HepG2 (cell line): ENCODE measurements around the gene ZNF3. TPM values are rescaled to one million over a fixed set of nuclear protein-coding genes. Genes with fewer than 3 reads are reported as not detected.

Experiments
- CC2D1A ChIP-seq: sonication (generic); formaldehyde crosslinking; IDR thresholded peaks from 2 replicates; pipeline ENCODE4 v1.8.1; 2023; ENCODE audit warnings: mild to moderate bottlenecking, missing genetic modification reagents
- CENPT ChIP-seq: sonication (generic); formaldehyde crosslinking; IDR thresholded peaks from 2 replicates; pipeline ENCODE4 v1.8.0; 2022; ENCODE audit warnings: low read depth, mild to moderate bottlenecking, moderate library complexity, missing genetic modification reagents
- E2F1 ChIP-seq: sonication (generic); formaldehyde crosslinking; IDR thresholded peaks from 2 replicates; pipeline ENCODE4 v1.5.0; 2020; ENCODE audit warnings: missing genetic modification reagents
- GRHL1 ChIP-seq: sonication (generic); formaldehyde crosslinking; conservative IDR thresholded peaks from 2 replicates; pipeline ENCODE4 v1.8.0; 2022; ENCODE audit warnings: missing genetic modification reagents
- JUN ChIP-seq: sonication (generic); formaldehyde crosslinking; IDR thresholded peaks from 2 replicates; pipeline ENCODE4 v1.4.0; 2020; ENCODE audit warnings: mild to moderate bottlenecking, missing genetic modification reagents
- REPIN1 ChIP-seq: sonication (generic); formaldehyde crosslinking; IDR thresholded peaks from 2 replicates; pipeline ENCODE4 v1.8.0; 2022; ENCODE audit warnings: missing genetic modification reagents, low read depth, mild to moderate bottlenecking, borderline replicate concordance
- SP2 ChIP-seq: sonication (generic); formaldehyde crosslinking; IDR thresholded peaks from 2 replicates; pipeline ENCODE4 v1.5.1; 2020; ENCODE audit warnings: mild to moderate bottlenecking, missing genetic modification reagents
- TAF1 ChIP-seq: sonication (generic); formaldehyde crosslinking; IDR thresholded peaks from 2 replicates; pipeline ENCODE4 v1.4.0; 2020; ENCODE audit warnings: missing genetic modification reagents
- TBX2 ChIP-seq: sonication (generic); formaldehyde crosslinking; IDR thresholded peaks from 2 replicates; pipeline ENCODE4 v1.5.0; 2020; ENCODE audit warnings: missing genetic modification reagents, mild to moderate bottlenecking, borderline replicate concordance
- ZBTB3 ChIP-seq: sonication (generic); formaldehyde crosslinking; IDR thresholded peaks from 2 replicates; pipeline ENCODE4 v1.4.0; 2020; ENCODE audit warnings: low read depth, mild to moderate bottlenecking, moderate library complexity, missing genetic modification reagents, borderline replicate concordance
- ZHX2 ChIP-seq, 2 experiments: sonication (generic) in 1 of 2; formaldehyde crosslinking in 1 of 2; IDR thresholded peaks; 2 replicates each; pipeline versions ENCODE4 v1.6.1 to v1.9.0; 2014 to 2022; ENCODE audit warnings: antibody characterized with exemption in 1 of 2, borderline replicate concordance in 1 of 2, inconsistent platforms in 1 of 2, low read depth in 1 of 2, missing genetic modification reagents in 1 of 2
- ZNF230 ChIP-seq: sonication (generic); formaldehyde crosslinking; IDR thresholded peaks from 2 replicates; pipeline ENCODE4 v1.4.0; 2020; ENCODE audit warnings: mild to moderate bottlenecking, missing genetic modification reagents
- ZNF446 ChIP-seq: sonication (generic); formaldehyde crosslinking; IDR thresholded peaks from 2 replicates; pipeline ENCODE4 v1.5.0; 2020; ENCODE audit warnings: mild to moderate bottlenecking, missing genetic modification reagents
- ZNF589 ChIP-seq: sonication (generic); formaldehyde crosslinking; conservative IDR thresholded peaks from 2 replicates; pipeline ENCODE4 v1.8.0; 2022; ENCODE audit warnings: mild to moderate bottlenecking, moderate library complexity, missing genetic modification reagents
- polyA plus RNA-seq, 8 experiments: library from polyadenylated mRNA; depleted of rRNA in 3 of 8; stranded (reverse) in 7 of 8; unstranded in 1 of 8; fragments of >200 nt; fragmentation: Illumina TruSeq in 4 of 8; extraction: Trizol in 4 of 8; gene quantifications; 2 replicates each; pipeline versions ENCODE4 v1.2.1 to v1.2.3, GENCODE V29; 2011 to 2016; ENCODE audit warnings: low read depth in 4 of 8, missing spikeins in 1 of 8, mixed read lengths in 1 of 8; ENCODE audit not compliant: insufficient read depth in 1 of 8
- total RNA-seq, 5 experiments: library from RNA; depleted of rRNA; stranded (reverse); fragments of >200 nt; fragmentation: Illumina TruSeq; extraction: Trizol; gene quantifications; 2 replicates each; pipeline ENCODE4 v1.2.3, GENCODE V29; 2016; ENCODE audit warnings: low read depth in 1 of 5

The ZNF3 gene
- total and polyA plus RNA-seq, 2 of the 13 experiments (the other 11 are each of a cell fraction or from before 2014, with no cell fraction given): 33.7 to 56.9 TPM

- TF ChIP-seq ZHX2 (IDR thresholded peaks at IDR 0.05; ENCODE audit: low read depth): peak; percentile 87
- TF ChIP-seq ZHX2 (CRISPR knock-in tag; IDR thresholded peaks at IDR 0.05; ENCODE audit: borderline replicate concordance): peak; percentile 73; the same call in 1 of the 2 replicates
- TF ChIP-seq CC2D1A (CRISPR knock-in tag): no peak
- peak; percentile 81; the same call in 1 of the 2 replicates for TF ChIP-seq ZNF589
- peak; percentile 38; the same call in 1 of the 2 replicates for TF ChIP-seq SP2
- TF ChIP-seq REPIN1 (CRISPR knock-in tag): peak; percentile 70; the same call in 1 of the 2 replicates
- no peak for TF ChIP-seq ZNF230
- TF ChIP-seq ZNF446: no peak; the same call in 1 of the 2 replicates
- peak; percentile 52; the same call in 1 of the 2 replicates for TF ChIP-seq E2F1
- TF ChIP-seq TBX2 (CRISPR knock-in tag): peak; percentile 39
- TF ChIP-seq TAF1 (CRISPR knock-in tag): peak; percentile 75; the same call in 1 of the 2 replicates
- no peak for TF ChIP-seq GRHL1 (CRISPR knock-in tag)
- 0 out of 2 replicates have a peak, but pooled peaks have one; percentile 62 for TF ChIP-seq CENPT (CRISPR knock-in tag)
- 0 out of 2 replicates have a peak, but pooled peaks have one; percentile 5 for TF ChIP-seq JUN
- TF ChIP-seq ZBTB3 (CRISPR knock-in tag): no peak
Observed at GRCh38 chr7:100126931-100127865, 45.7 kb upstream of the ZNF3 start, which contains the start of gene MBLAC1 (continued).
